ENCODE data around the gene UST.
"Not testable (repeated sequence)": the region's sequence is repeated elsewhere in the genome, so short reads cannot be mapped to it uniquely, and the experiment has no call there.

The UST gene

DNA sequence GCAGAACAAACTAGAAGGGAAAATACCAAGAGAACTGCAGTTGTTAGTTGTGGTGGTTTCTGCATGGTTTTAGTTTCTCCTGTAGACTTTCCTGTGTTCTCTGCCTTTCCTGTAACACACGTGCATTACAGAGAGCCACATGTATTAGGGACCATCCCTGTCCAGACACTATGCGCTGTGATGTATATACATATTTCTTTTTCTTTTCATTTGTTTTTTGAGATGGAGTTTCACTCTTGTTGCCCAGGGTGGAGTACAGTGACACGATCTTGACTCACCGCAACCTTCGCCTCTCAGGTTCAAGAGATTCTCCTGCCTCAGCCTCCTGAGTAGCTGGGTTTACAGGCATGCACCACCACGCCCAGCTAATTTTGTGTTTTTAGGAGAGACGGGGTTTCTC lies 292.2 kb downstream of the UST start:
- DNase-seq (ENCODE audit: low read depth): not testable (repeated sequence)

- DNase-seq (ENCODE audit: low read depth): no peak
Observed at GRCh38 chr6:149041953-149042352, 295.1 kb downstream of the UST start.

DNA sequence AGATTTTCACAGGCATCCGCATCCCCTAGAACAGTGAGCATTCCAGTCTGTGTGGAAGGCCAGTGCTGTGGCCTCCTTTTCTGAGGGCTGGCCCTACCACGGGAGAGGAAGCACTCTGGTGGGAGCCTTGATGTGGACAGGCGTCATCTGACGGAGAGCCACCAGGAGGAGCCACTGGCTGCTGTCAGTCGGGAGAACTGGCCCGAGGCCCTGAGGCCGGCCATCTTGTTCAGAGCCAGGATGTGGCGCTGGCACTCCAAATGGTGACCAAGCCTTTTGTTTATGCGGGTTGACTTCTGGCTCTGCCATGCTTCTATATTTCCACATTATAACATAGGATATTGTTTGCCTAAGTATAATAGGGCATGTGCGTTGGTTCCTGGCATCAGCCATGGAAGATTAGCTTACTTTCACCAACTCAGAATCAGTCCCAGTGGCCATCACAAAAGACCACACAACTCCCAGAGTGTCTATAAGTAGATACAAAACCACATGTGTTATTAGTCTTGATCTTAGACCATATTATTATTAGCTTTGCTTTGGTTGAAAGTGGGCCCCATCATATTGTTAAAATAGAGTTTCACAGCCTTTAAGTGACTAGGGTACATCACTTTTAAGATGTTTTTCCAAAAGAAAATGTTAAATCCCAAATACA lies 296.8 kb downstream of the UST start:
- peak; percentile 47 for DNase-seq (ENCODE audit: low read depth)

DNA sequence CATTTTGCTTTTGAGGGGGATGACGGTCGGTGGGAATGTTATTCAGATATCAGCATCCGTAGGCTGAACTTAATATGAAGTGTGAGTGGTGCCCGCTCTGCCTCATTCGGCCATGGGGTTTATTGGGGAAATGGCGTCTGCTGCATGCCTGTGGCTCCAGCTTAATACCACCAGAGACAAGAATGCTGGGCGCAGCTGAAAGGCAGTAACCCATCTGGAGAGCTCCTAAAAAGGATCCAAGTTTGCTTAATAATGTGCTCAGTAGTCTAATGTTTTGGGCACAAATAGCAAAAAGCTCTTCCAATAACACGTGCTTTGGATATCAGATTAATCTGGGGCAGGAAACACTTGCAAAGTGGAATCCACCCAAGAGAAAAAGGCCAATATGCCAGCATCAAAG lies 297.7 kb downstream of the UST start:
- DNase-seq (ENCODE audit: low read depth): no peak

- DNase-seq (ENCODE audit: low read depth): peak; percentile 21
Observed at GRCh38 chr6:149045404-149045803, 298.6 kb downstream of the UST start.

DNA sequence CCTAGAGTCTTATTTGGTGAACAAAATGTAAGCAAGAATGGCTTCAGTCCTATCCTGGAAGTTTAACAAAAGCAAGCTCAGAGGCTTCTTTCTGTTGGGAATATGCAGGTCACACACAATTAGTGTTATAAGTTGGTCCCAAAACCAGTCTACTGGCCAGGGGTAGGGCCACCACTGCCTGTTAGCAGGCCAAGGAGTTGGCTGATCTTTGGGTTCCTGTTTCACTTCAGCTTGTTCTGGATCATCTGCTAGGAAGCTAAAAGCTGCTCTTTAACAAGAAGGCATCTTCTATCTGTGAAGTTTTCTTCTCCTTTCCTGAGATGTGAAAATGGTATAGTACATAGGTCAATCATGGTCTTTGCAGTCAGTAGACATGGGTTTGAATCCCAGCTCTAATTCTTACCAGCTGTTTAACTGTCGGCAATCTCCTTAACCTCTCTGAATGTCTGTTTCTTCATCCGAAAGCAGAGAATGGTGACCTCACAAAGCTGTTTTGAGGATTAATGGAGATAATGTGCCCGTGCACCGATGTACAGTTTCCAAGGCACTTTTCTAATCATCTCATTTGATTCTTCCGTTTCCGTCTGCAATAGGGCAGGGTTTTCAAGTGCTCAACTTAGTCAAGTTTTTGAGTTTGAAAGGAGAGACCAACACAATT lies 299.5 kb downstream of the UST start:
- no peak for DNase-seq (ENCODE audit: low read depth)

DNA sequence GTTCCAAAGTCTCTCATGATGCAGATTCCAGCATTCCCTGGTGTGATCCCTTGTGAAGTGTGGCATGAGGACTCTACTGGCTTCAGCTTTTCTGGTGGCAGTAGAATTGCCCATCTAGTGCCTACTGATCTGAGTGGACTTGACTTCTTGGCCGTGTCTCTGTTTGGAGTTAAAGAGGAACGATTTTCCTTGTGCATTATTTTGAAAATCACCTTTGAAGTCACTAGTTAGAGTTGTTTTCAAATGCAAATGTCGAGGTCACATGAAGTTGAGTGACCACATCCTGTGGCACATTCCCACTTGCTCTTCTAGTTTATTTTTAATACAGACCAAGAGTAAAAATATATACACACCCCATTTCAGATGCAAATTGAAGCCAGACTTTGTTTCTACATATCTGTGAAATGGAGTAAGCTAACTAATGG lies 300.0 kb downstream of the UST start:
- DNase-seq (ENCODE audit: low read depth): peak; percentile 23

DNA sequence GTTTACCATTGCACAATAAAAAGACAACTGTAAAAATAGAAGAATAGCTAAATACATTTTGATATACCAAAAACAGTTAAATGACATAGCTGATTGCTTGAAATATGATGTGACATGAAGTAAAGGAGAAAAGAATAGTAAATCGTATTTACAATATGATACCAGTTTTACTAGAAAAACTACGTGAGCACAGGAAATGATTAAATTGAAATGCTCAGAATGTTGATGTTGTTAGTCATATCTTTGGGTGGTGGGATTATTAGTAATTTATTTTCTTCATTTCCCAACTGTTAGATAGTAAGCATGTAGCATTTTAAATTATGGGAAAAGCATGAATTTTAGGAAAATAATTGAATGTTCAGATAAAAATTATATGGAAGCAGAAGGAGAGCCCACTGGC lies 302.4 kb downstream of the UST start:
- peak; percentile 77 for DNase-seq (ENCODE audit: low read depth)

GRCh38 chr6:149050160-149050559 lies 303.3 kb downstream of the UST start:
- no peak for DNase-seq (ENCODE audit: low read depth)

DNA sequence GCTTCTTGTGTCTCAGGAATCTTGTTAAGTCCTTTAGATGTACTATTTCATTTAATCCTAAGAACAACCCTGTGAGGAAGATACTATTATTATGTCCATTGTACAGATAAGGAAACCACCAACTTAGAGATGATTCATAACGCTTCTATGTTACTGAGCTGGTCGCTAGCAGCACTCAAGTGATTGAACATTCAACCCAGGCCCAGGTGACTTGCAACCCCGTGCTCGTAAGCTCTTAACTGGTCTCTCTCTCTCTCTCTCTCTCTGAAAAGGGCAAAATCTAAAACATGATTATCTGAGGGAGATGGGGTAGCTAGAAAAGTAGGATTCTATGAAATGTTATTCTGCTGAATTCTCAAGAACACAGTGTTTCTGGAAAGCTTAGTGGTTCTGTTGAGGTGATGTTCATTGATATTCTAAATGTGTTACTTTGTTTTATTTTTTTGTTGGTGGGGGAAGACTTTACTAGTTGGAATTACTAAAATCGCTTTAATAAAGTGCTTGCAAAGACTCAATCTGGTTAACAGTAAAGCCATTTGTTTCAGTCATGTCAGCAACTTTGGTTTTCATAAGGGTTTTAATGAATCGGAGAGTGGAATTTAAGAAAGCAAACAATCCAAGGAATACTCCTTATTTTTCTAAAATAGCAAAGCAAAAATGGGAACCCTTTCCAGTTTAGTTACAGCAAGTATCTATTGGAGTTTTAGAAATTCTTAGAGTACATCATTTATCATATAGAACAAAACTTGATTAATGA lies 305.7 kb downstream of the UST start:
- DNase-seq (ENCODE audit: low read depth): no peak

- no peak for DNase-seq (ENCODE audit: low read depth)
Observed at GRCh38 chr6:149053848-149054558, 307.2 kb downstream of the UST start.

- no peak for DNase-seq (ENCODE audit: low read depth)
Observed at GRCh38 chr6:149054559-149055194, 307.8 kb downstream of the UST start.

DNA sequence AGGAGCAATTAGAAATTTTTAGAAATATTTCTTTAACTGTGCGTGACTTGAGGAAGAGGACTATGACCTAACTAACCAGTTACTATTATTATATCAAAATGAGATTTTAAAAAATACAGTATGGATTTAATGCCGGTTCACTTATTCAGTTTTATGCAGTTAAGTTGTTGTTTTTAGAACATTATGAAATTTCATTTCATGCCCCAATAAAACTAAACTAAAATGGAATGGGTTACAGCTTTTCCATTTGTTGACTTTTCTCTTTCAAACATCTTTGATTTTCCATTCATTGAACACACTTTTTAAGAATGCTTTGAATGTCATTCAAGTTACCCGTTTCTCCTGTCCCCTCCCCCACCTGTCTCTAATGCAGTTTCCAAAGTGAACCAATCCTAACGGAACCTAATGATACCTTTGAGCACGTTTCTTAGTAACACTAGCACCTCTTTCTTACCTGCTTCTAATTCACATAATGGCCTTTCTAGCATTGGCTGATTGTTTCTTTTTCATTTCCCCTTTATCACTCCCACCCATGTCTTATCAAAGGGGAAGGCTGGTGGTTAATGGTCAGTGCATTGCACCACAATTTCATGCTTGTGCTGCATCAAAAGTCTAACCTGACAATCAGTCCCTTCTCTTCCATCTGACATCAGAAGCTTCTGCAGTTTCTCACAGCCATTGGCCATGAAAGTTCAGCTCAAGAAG lies 308.5 kb downstream of the UST start:
- DNase-seq (ENCODE audit: low read depth): no peak

DNA sequence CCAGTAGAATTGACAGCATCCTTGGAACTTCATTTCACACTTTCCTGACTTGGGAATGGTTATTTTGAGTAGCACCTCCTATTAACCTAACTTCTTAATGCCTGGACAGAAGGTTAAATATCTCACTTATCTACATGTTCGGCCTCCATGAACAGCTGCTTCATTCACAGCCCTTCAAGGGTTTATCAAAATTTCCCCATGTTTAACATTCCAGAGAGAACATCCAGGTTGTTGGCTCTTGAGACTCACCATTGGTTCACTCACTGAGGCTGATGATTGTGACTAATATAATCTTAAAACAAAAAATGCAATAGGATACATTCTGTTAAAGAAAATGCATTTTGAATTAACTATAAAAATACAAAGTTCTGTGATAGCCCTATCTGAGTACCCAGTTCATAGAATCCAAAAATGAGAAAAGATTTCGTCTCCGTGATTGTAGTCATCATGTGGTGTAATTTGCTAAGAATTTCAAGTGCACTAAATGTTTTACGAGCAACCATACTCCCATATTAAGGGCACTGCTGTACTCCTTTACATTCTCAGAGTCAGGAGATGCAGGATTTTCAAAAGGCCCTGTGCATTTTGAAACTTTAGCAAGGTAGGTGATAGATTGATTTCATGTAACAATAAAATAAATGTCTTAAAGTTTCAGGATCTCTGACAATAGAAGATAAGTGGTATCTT lies 310.1 kb downstream of the UST start:
- DNase-seq (ENCODE audit: low read depth): no peak

DNA sequence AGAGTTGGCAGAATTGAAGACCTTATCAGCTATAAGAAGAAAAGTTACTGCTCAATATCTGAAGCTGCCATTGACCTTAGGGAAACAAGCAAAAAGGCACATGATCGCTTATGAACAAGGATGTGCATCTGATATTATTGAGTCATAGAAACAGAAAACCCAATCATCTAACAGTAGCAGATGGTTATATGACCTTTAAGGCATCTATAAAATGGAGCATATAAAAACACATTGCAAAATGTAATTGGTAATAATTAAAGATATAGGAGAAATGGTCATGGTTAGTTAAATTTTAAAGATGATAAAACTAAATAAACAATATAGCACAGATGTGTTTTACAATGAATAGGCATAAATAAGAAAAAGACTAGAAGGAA lies 310.6 kb downstream of the UST start:
- DNase-seq (ENCODE audit: low read depth): no peak

DNA sequence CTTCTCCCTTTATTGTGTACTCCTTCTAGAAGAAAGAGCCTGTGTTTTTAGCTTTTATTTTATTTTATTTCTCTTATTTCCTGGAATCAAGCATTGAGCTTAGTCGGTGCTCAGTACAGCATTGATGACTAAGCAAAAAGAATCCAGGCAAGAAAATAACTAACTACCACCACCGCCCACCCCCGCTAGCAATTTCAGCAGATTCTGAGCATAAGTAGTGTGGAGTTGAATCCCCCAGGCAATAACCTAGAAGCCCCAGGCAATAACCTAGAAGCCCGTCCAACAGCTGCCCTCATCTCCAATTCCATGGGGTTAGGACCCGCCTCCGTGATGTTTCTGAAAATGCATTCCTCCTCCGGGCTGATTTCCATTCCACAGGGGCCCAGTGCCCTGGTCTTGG lies 312.7 kb downstream of the UST start:
- DNase-seq (ENCODE audit: low read depth): no peak

DNA sequence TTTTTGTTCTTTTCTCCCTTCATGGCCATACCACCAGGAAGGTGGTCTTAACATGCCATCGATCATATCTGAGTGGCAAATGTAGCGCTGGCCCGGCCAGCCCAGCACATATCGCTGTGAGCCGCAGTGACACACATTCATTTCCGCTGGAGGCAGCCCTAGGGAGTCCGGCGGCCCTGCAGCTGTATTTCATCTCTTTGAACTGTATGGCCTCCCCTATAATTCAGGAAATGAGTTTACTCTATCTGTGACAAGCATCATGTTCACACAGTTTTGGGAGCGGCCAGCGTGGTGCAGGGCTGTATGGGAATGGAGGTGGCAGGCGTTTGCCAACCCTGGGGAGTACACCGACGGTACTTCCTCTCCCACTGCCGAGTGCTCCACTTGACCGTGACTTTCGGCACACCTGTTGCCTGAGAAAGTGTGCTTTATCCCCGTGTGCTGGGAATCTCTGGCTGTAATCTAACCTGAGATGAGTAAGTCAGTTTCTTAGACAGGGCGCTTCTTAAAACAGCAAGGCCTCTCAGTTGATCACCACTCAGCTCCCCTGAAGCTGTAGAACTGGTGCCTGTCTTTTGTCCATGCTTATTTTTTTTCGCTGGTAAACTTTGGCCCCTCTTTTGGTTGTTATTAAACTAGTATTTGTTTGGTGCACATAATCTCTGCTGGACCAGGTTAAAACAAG lies 313.6 kb downstream of the UST start:
- no peak for DNase-seq (ENCODE audit: low read depth)

DNA sequence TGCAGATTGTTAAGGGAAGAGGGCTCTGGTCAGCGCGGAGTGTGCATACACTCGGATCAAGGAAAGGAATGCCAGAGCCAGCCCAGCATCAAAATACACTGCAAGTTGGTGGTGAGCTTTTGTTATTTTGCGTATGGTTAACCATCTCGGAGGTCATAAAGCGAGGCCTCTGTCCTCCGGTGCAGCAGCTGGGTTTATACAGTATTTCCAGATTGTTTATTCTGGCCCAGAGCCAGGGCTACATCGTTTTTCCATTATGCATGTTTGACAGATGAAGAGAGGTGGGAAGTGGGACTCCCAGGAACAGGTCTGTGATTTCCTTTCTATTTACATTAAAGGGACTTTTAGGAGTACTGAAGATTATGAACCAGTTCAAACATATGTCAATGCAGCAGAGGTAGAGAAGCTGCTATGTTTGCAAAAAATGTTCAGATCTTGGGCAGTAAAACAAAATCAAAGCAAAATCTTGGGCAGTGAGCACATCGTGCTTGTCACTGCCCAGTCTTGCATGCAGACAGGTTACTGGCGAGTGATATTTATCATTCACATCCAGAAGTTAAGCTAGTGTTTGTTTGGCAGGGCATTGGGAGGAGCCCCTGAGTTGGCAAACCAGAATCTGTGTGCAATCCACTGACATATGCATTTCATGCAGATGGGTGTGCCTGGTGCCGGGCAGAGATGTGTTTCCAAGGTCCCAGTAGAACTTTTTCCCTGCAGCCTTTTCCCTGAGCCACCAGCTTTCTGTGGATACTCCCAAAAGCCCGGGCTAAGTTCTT lies 314.3 kb downstream of the UST start:
- DNase-seq (ENCODE audit: low read depth): no peak

DNA sequence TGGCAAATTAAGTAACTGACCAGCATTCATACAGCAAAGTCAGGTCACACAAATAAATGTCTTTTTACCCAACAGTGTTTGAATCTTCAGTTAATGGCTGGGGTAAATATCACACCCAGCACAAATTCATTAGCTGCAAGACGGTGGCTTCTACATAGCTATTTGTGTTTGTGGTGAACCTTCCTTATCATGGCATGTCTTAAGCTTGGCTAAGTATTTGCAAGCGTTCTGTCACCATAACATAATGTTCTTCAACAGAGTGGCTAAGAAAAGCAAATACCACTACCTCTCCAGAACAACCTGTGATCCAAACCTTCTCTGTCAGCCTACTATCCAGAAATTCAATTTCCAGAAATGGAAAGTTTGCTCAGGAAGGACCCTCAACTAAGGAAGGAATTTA lies 315.1 kb downstream of the UST start:
- no peak for DNase-seq (ENCODE audit: low read depth)
